ENCODE data around the gene PRKAB2.

- TF ChIP-seq CTCF (conservative IDR thresholded peaks at IDR 0.05 in 1 of 2, IDR thresholded peaks at IDR 0.05 in 1 of 2; ENCODE audit: extremely low read depth in 1 of 2, insufficient read depth in 1 of 2, low read depth in 1 of 2, low read length in 2 of 2) (no peak), EZH2 (IDR thresholded peaks at IDR 0.05; ENCODE audit: borderline replicate concordance, low read length) (no peak)
Observed at GRCh38 chr1:147218606-147219005, 46.3 kb upstream of the PRKAB2 start.
